A549 (cell line): ENCODE data around the gene MYO15B.

Experiments
- CTCF ChIP-seq: fragments of >200 bp; sonication (Bioruptor Twin); formaldehyde crosslinking; IDR thresholded peaks from 3 replicates; pipeline ENCODE4 v1.5.1; 2016
- JUNB ChIP-seq: fragments of >200 bp; sonication (Bioruptor Twin); formaldehyde crosslinking; IDR thresholded peaks from 2 replicates; pipeline ENCODE4 v1.6.1; 2016
- POLR2A ChIP-seq: IDR thresholded peaks from 2 replicates; pipeline ENCODE4 v1.6.1; 2012; ENCODE audit warnings: mild to moderate bottlenecking, low read length
- USF2 ChIP-seq: fragments of 450-650 bp; IDR thresholded peaks from 2 replicates; pipeline ENCODE4 v1.6.1; 2014; ENCODE audit warnings: antibody characterized with exemption
- ZFP36 ChIP-seq: fragments of 450-650 bp; IDR thresholded peaks from 2 replicates; pipeline ENCODE4 v1.6.1; 2014; ENCODE audit warnings: borderline replicate concordance; ENCODE audit not compliant: partially characterized antibody

- TF ChIP-seq CTCF = no peak
- TF ChIP-seq ZFP36 = no peak
- no peak for TF ChIP-seq JUNB
- no peak for TF ChIP-seq USF2
- no peak for TF ChIP-seq POLR2A
These were observed 47.5 kb upstream of the MYO15B start for GRCh38 chr17:75539967-75540729.
